Myocyte (in vitro differentiated cells): Measurements from ENCODE around the gene P2RY13. TPM values are rescaled to one million over a fixed set of nuclear protein-coding genes. Genes with fewer than 3 reads are reported as not detected.

ENCODE experiments used
- DNase-seq: peaks from one replicate; pipeline ENCODE4 v3.0.0-alpha.2; 2012; ENCODE audit warnings: low read depth
- total RNA-seq: library from RNA; depleted of rRNA; stranded (reverse); fragments of >200 nt; gene quantifications from 2 replicates; pipeline ENCODE4 v1.2.3, GENCODE V29; 2014

The P2RY13 gene
- total RNA-seq, 1 donor from 2014 or later = not detected

- DNase-seq = no peak
Observed at GRCh38 chr3:151297429-151297828, 31.9 kb downstream of the P2RY13 start.

GRCh38 chr3:151296226-151296625 lies 33.1 kb downstream of the P2RY13 start:
- DNase-seq = no peak

- no peak for DNase-seq
Observed at GRCh38 chr3:151293127-151293526, 36.2 kb downstream of the P2RY13 start.

- DNase-seq = peak; percentile 17
Observed at GRCh38 chr3:151290673-151291072, 38.7 kb downstream of the P2RY13 start.

GRCh38 chr3:151289445-151289844 lies 39.9 kb downstream of the P2RY13 start:
- no peak for DNase-seq

- DNase-seq = no peak
Observed at GRCh38 chr3:151285940-151286339, 43.4 kb downstream of the P2RY13 start.

GRCh38 chr3:151283907-151284461 lies 45.4 kb downstream of the P2RY13 start:
- DNase-seq = peak; percentile 51

- no peak for DNase-seq
Observed at GRCh38 chr3:151283387-151283786, 46.0 kb downstream of the P2RY13 start.

- DNase-seq = peak; percentile 57
Observed at GRCh38 chr3:151282921-151283320, 46.4 kb downstream of the P2RY13 start.

GRCh38 chr3:151281671-151282324 lies 47.6 kb downstream of the P2RY13 start:
- no peak for DNase-seq

- no peak for DNase-seq
Observed at GRCh38 chr3:151278230-151278629, 51.1 kb downstream of the P2RY13 start, which contains the start of gene P2RY14. TSS of gene P2RY14 (minus strand) at chr3:151278542. CDS start at chr3:151214316, 64,226 bp downstream.

- no peak for DNase-seq
Observed at GRCh38 chr3:151276687-151277042, 52.7 kb downstream of the P2RY13 start.

Other genes with a start within 250 kb of the P2RY13 start
- 0.26 TPM in 1 of 2 replicates, not detected in the other for gene MED12L, start 243.9 kb downstream of the P2RY13 start, total RNA-seq
- gene GPR171, start 126.3 kb downstream of the P2RY13 start, total RNA-seq = not detected in 2 replicates
- not detected in 2 replicates for gene P2RY14, start 51.0 kb downstream of the P2RY13 start, total RNA-seq
- gene GPR87, start 12.7 kb downstream of the P2RY13 start, total RNA-seq = not detected in 2 replicates
- not detected in 2 replicates for gene P2RY12, start 55.2 kb upstream of the P2RY13 start, total RNA-seq
- 0.13 and 0.26 TPM in 2 replicates for gene IGSF10, start 131.5 kb upstream of the P2RY13 start, total RNA-seq